ENCODE measurements around the gene OR2W1. TPM values are rescaled to one million over a fixed set of nuclear protein-coding genes. Genes with fewer than 3 reads are reported as not detected.

OR2W1 gene
- total and polyA plus RNA-seq, 5 donors from 2014 or later = not detected

DNA sequence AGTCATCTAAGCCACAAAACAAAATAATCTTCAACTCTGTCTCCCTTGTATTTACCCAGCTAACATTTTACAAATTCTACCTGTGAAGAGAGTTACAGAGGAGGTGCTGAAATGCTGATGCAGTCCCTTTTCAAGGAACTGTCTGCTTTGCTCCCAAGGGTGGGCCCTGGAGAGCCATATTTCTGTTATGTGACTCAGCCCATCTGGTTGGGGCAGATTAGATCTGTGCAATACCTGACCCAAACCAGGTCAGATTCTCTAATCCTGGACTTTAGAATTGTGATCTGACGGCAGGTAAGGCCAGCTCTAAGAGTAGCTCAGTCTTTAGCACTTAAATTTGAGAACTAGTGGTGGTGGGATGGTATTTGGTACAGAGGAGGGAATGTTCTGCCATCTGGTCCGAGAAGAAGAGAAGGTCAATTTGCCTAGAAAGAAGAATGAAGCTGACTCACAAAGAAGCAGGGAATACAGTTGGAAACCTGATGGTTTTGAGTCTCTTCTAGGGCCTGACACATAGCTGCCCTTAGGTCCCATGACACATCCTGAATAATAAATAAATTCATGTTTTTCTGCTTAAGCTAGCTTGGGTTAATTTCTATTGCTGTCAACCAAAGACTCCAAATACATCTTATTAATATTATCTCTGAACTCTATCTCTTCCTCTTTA lies 48.0 kb downstream of the OR2W1 start:
- H3K4me1 Mint-ChIP-seq = no peaks in the 10 kb centered on the region
- no peak for DNase-seq
- no peak for ATAC-seq (ENCODE audit: low read depth in 2 of 2)

GRCh38 chr6:28995093-28995650 lies 49.8 kb downstream of the OR2W1 start:
- Mint-ChIP-seq H3K27me3 (peaks cover 14% of the 10 kb centered on the region), H3K36me3 (no peaks in the 10 kb centered on the region), H3K4me3 (no peak overlapping the region), H3K4me1 (no peaks in the 10 kb centered on the region), H3K27ac (peak overlapping the region in 1 of 3 donors; percentile 28), H3K9me3 (peaks cover 0 to 2% (median 0%) of the 10 kb centered on the region in 7 donors)
- Histone ChIP-seq H3K4me1 (ENCODE audit: control insufficient read depth, insufficient read depth, low read length, poor library complexity, severe bottlenecking) (no peaks in the 10 kb centered on the region), H3K27me3 (ENCODE audit: control insufficient read depth, insufficient read depth, low read length) (peaks cover 15% of the 10 kb centered on the region), H3K36me3 (ENCODE audit: control insufficient read depth, insufficient read depth, low read length) (no peaks in the 10 kb centered on the region), H3K27ac (ENCODE audit: insufficient read depth, low read length, poor library complexity, severe bottlenecking) (no peak overlapping the region), H3K4me3 (ENCODE audit: low read depth, low read length) (no peak overlapping the region), H3K9me3 (ENCODE audit: control insufficient read depth in 2 of 2, low read length in 2 of 2) (no peaks in the 10 kb centered on the region)
- DNase-seq (no peak), ATAC-seq (ENCODE audit: low read depth in 2 of 2) (no peak)

More for the DNA sequence above, 48.0 kb downstream of the OR2W1 start:
- Mint-ChIP-seq H3K36me3 (no peaks in the 10 kb centered on the region), H3K4me3 (no peak overlapping the region), H3K9me3 (peaks cover 0 to 2% (median 0%) of the 10 kb centered on the region in 7 donors), H3K27ac (no peak overlapping the region), H3K27me3 (peaks cover 10% of the 10 kb centered on the region)
- H3K27ac ChIP-seq (ENCODE audit: insufficient read depth, low read length, poor library complexity, severe bottlenecking) = no peak overlapping the region
- H3K9me3 ChIP-seq (ENCODE audit: control insufficient read depth in 2 of 2, low read length in 2 of 2) = no peaks in the 10 kb centered on the region
- H3K27me3 ChIP-seq (ENCODE audit: control insufficient read depth, insufficient read depth, low read length) = peaks cover 15% of the 10 kb centered on the region
- H3K4me1 ChIP-seq (ENCODE audit: control insufficient read depth, insufficient read depth, low read length, poor library complexity, severe bottlenecking) = no peaks in the 10 kb centered on the region
- H3K36me3 ChIP-seq (ENCODE audit: control insufficient read depth, insufficient read depth, low read length) = no peaks in the 10 kb centered on the region
- no peak overlapping the region for H3K4me3 ChIP-seq (ENCODE audit: low read depth, low read length)

Other genes starting within 250 kb of the OR2W1 start
- 23.5 TPM for gene TRIM27, start 121.2 kb downstream of the OR2W1 start, total RNA-seq
- gene TRIM27, start 121.2 kb downstream of the OR2W1 start, polyA plus RNA-seq = 10 to 100 TPM; 46.2 to 76.4 (median 59.4) TPM
- not detected for gene ZNF311, start 39.9 kb downstream of the OR2W1 start, total RNA-seq
- gene ZNF311, start 39.9 kb downstream of the OR2W1 start, polyA plus RNA-seq = under 1 TPM in 2 of 4 donors, not detected in 2; 0.13 to 0.54 TPM
- not detected for gene OR2B3, start 42.1 kb upstream of the OR2W1 start, total RNA-seq
- gene OR2B3, start 42.1 kb upstream of the OR2W1 start, polyA plus RNA-seq = not detected
- gene OR2J1, start 54.3 kb upstream of the OR2W1 start, total RNA-seq = not detected
- gene OR2J1, start 54.3 kb upstream of the OR2W1 start, polyA plus RNA-seq = not detected
- gene OR2J3, start 62.9 kb upstream of the OR2W1 start, total RNA-seq = not detected
- gene OR2J3, start 62.9 kb upstream of the OR2W1 start, polyA plus RNA-seq = not detected
- gene OR2J2, start 125.7 kb upstream of the OR2W1 start, total RNA-seq = not detected
- gene OR2J2, start 125.7 kb upstream of the OR2W1 start, polyA plus RNA-seq = not detected

Data from CD4-positive, CD25-positive, alpha-beta regulatory T cell (primary cell).